WTC11 (cell line): Measurements from ENCODE around the gene TGFBI. TPM values are rescaled to one million over a fixed set of nuclear protein-coding genes. Genes with fewer than 3 reads are reported as not detected.

Experiments used
- ATAC-seq: fragments of 200-7000 bp; cut with Tn5 transposase; 2 replicates; pipeline ENCODE4 v1.10.0; 2021; ENCODE audit warnings: mild to moderate bottlenecking, moderate library complexity
- CTCF ChIA-PET: fragments of 300-600 bp; sonication (Branson Sonifier 250); formaldehyde crosslinking; loops from one replicate; lab custom pipeline; 2021; ENCODE audit warnings: antibody characterized with exemption; lab: Charles Lee
- POLR2A ChIA-PET: fragments of 350-600 bp; sonication (Branson Sonifier 250); formaldehyde crosslinking; loops from one replicate; lab custom pipeline; 2021; ENCODE audit warnings: antibody characterized with exemption; lab: Charles Lee
- DNase-seq: peaks from one replicate; pipeline ENCODE4 v3.0.0; 2021; ENCODE audit warnings: low spot score
- H3K27ac Mint-ChIP-seq: 2 replicates; pipeline ENCODE4 v1.8.0; 2021; ENCODE audit warnings: mixed read lengths
- H3K27me3 Mint-ChIP-seq: 2 replicates; pipeline ENCODE4 v1.8.0; 2021; ENCODE audit warnings: low read depth, mild to moderate bottlenecking, moderate library complexity, mixed read lengths
- H3K36me3 Mint-ChIP-seq: 2 replicates; pipeline ENCODE4 v1.8.0; 2021; ENCODE audit warnings: mixed read lengths
- H3K4me1 Mint-ChIP-seq: 2 replicates; pipeline ENCODE4 v1.8.0; 2022; ENCODE audit warnings: mixed read lengths
- H3K4me3 Mint-ChIP-seq: 2 replicates; pipeline ENCODE4 v1.8.0; 2021; ENCODE audit warnings: mild to moderate bottlenecking, moderate library complexity, mixed read lengths
- H3K9me3 Mint-ChIP-seq: 2 replicates; pipeline ENCODE4 v1.8.0; 2021; ENCODE audit warnings: mixed read lengths
- AFF4 ChIP-seq: sonication (generic); formaldehyde crosslinking; IDR thresholded peaks from 2 replicates; pipeline ENCODE4 v1.8.1; 2023; ENCODE audit warnings: mild to moderate bottlenecking, missing genetic modification reagents, borderline replicate concordance
- ATF2 ChIP-seq: sonication (generic); formaldehyde crosslinking; IDR thresholded peaks from 2 replicates; pipeline ENCODE4 v1.8.1; 2022; ENCODE audit warnings: low read depth, missing genetic modification reagents, borderline replicate concordance
- ATF3 ChIP-seq: sonication (generic); formaldehyde crosslinking; conservative IDR thresholded peaks from 2 replicates; pipeline ENCODE4 v1.8.1; 2022; ENCODE audit warnings: mild to moderate bottlenecking, missing genetic modification reagents
- CREM ChIP-seq: sonication (generic); formaldehyde crosslinking; IDR thresholded peaks from 2 replicates; pipeline ENCODE4 v1.8.1; 2022; ENCODE audit warnings: mild to moderate bottlenecking, missing genetic modification reagents, moderate library complexity
- E2F5 ChIP-seq: sonication (generic); formaldehyde crosslinking; IDR thresholded peaks from 2 replicates; pipeline ENCODE4 v1.8.1; 2022; ENCODE audit warnings: mild to moderate bottlenecking, moderate library complexity, missing genetic modification reagents
- JUN ChIP-seq: sonication (generic); formaldehyde crosslinking; IDR thresholded peaks from 2 replicates; pipeline ENCODE4 v1.8.0; 2023; ENCODE audit warnings: mild to moderate bottlenecking, missing genetic modification reagents
- MXD4 ChIP-seq: fragments of 250-450 bp; sonication (Bioruptor Pico); IDR thresholded peaks from 2 replicates; pipeline ENCODE4 v1.8.0; 2021; ENCODE audit warnings: mild to moderate bottlenecking, moderate library complexity, borderline replicate concordance
- NR1H2 ChIP-seq: sonication (generic); formaldehyde crosslinking; IDR thresholded peaks from 2 replicates; pipeline ENCODE4 v1.9.0; 2021; ENCODE audit warnings: mild to moderate bottlenecking, moderate library complexity, missing genetic modification reagents
- NR2C2 ChIP-seq: sonication (generic); formaldehyde crosslinking; IDR thresholded peaks from 2 replicates; pipeline ENCODE4 v1.8.0; 2022; ENCODE audit warnings: mild to moderate bottlenecking, missing genetic modification reagents
- RORB ChIP-seq: fragments of 250-450 bp; sonication (Bioruptor Pico); IDR thresholded peaks from 2 replicates; pipeline ENCODE4 v1.9.0; 2021; ENCODE audit warnings: mild to moderate bottlenecking
- SMAD3 ChIP-seq: sonication (generic); formaldehyde crosslinking; IDR thresholded peaks from 2 replicates; pipeline ENCODE4 v1.8.0; 2022; ENCODE audit warnings: missing genetic modification reagents, mild to moderate bottlenecking, borderline replicate concordance
- TCF7 ChIP-seq: sonication (generic); formaldehyde crosslinking; IDR thresholded peaks from 2 replicates; pipeline ENCODE4 v1.8.0; 2022; ENCODE audit warnings: mild to moderate bottlenecking, low read depth, missing genetic modification reagents, moderate library complexity
- USF2 ChIP-seq: sonication (generic); formaldehyde crosslinking; IDR thresholded peaks from 2 replicates; pipeline ENCODE4 v1.8.1; 2023; ENCODE audit warnings: mild to moderate bottlenecking, missing genetic modification reagents, moderate library complexity
- ZNF138 ChIP-seq: sonication (generic); formaldehyde crosslinking; conservative IDR thresholded peaks from 2 replicates; pipeline ENCODE4 v1.8.1; 2022; ENCODE audit warnings: mild to moderate bottlenecking, moderate library complexity, missing genetic modification reagents
- ZNF219 ChIP-seq: sonication (generic); formaldehyde crosslinking; IDR thresholded peaks from 2 replicates; pipeline ENCODE4 v1.8.0; 2023; ENCODE audit warnings: missing genetic modification reagents, mild to moderate bottlenecking, borderline replicate concordance
- ZNF423 ChIP-seq: fragments of 250-450 bp; sonication (Bioruptor Pico); IDR thresholded peaks from 2 replicates; pipeline ENCODE4 v2.1.2; 2022; ENCODE audit warnings: mild to moderate bottlenecking, moderate library complexity
- ZNF512 ChIP-seq: sonication (generic); formaldehyde crosslinking; IDR thresholded peaks from 2 replicates; pipeline ENCODE4 v1.8.1; 2022; ENCODE audit warnings: missing genetic modification reagents, borderline replicate concordance
- total RNA-seq: library from RNA; stranded (reverse); gene quantifications from 3 replicates; pipeline ENCODE4 v1.2.3, GENCODE V29; 2021

Gene TGFBI
- total RNA-seq, 1 experiment from 2014 or later = 7.2 TPM

GRCh38 chr5:135996611-135997010 is 32.2 kb upstream of the TGFBI start:
- DNase-seq (no peak), ATAC-seq (no peak)
- TF ChIP-seq ATF3 = no peak
- no peak for TF ChIP-seq CREM (CRISPR knock-in tag)
- no peak for TF ChIP-seq ZNF423
- TF ChIP-seq ATF2 (CRISPR knock-in tag) = no peak
- no peak for TF ChIP-seq ZNF138 (CRISPR knock-in tag)
- TF ChIP-seq TCF7 = no peak
- TF ChIP-seq NR2C2 (CRISPR knock-in tag) = no peak
- TF ChIP-seq JUN (CRISPR knock-in tag) = no peak
- TF ChIP-seq ZNF512 (CRISPR knock-in tag) = no peak
- TF ChIP-seq USF2 (CRISPR knock-in tag) = no peak
- TF ChIP-seq MXD4 (CRISPR knock-in tag) = no peak
- no peak for TF ChIP-seq RORB
- TF ChIP-seq ZNF219 (CRISPR knock-in tag) = no peak
- no peak for TF ChIP-seq NR1H2
- TF ChIP-seq AFF4 = no peak
- TF ChIP-seq SMAD3 (CRISPR knock-in tag) = no peak
- TF ChIP-seq E2F5 (CRISPR knock-in tag) = no peak
- ChIA-PET POLR2A (no interaction called here), CTCF (interaction anchor here (0.8 to 2.6 kb wide), 4 partner anchors 19 to 83 kb away, joined by 4 to 15 read pairs (median 7); partner anchors contain the start of gene TGFBI)
- Mint-ChIP-seq H3K4me3 (no peak overlapping the region), H3K36me3 (no peaks in the 10 kb centered on the region), H3K9me3 (0 out of 2 replicates have a peak, but pooled peaks cover 6% of the 10 kb centered on the region), H3K27me3 (no peaks in the 10 kb centered on the region; the same call in 1 of the 2 replicates), H3K27ac (no peak overlapping the region), H3K4me1 (no peaks in the 10 kb centered on the region)
